Measurements from ENCODE around the gene NFX1.

GRCh38 chr9:33388110-33388994 is 98.0 kb downstream of the NFX1 start:
- TF ChIP-seq CTCF (IDR thresholded peaks at IDR 0.05) = no peak
- TF ChIP-seq POLR2A (IDR thresholded peaks at IDR 0.05) = no peak
- TF ChIP-seq POLR2AphosphoS5 (IDR thresholded peaks at IDR 0.05; ENCODE audit: insufficient read depth in 1 of 2, low read depth in 1 of 2) = no peak

All from vagina (tissue), 2 donors.